Lower lobe of right lung (tissue), 2 donors: ENCODE measurements around the gene TRPC6. TPM values are rescaled to one million over a fixed set of nuclear protein-coding genes. Genes with fewer than 3 reads are reported as not detected.

ENCODE experiments used
- ATAC-seq, 2 donors: fragments of 200-7000 bp; cut with Tn5 transposase; one replicate each; pipeline ENCODE4 v1.9.1; 2020 to 2022; ENCODE audit warnings: mild to moderate bottlenecking in 2 of 2, moderate library complexity in 2 of 2
- DNase-seq: peaks from one replicate; pipeline ENCODE4 v3.0.0-alpha.2; 2020
- H3K27ac ChIP-seq: fragments of 200-600 bp; one replicate; pipeline ENCODE4 v1.8.0; 2022
- H3K27me3 ChIP-seq: fragments of 200-600 bp; one replicate; pipeline ENCODE4 v1.8.0; 2022; ENCODE audit warnings: low read depth
- H3K36me3 ChIP-seq: fragments of 200-600 bp; one replicate; pipeline ENCODE4 v1.8.0; 2022; ENCODE audit warnings: mild to moderate bottlenecking
- H3K4me1 ChIP-seq: fragments of 200-600 bp; one replicate; pipeline ENCODE4 v1.8.0; 2022
- H3K4me3 ChIP-seq: fragments of 200-600 bp; one replicate; pipeline ENCODE4 v1.8.0; 2022; ENCODE audit warnings: mild to moderate bottlenecking
- H3K9me3 ChIP-seq: fragments of 200-600 bp; one replicate; pipeline ENCODE4 v1.8.0; 2022
- CTCF ChIP-seq: fragments of 200-600 bp; IDR thresholded peaks from one replicate; pipeline ENCODE4 v1.8.0; 2022; ENCODE audit warnings: antibody characterized with exemption, mild to moderate bottlenecking
- intact Hi-C: fragments of 100-400 bp; cut with DNase I; formaldehyde crosslinking; loops from one replicate; pipeline ENCODE4 v1.11.0; 2022
- total RNA-seq: library from RNA; stranded (reverse); fragmentation: NEBNext Ultra II Directional; extraction: Animal tissue kit (Norgen Biotek cat#: 25700); gene quantifications from one replicate; pipeline ENCODE4 v1.2.1, GENCODE V29; 2021
- donor health status: DM: no; HTN: yes; CAD: no; lungs with severe emphysema.

Gene TRPC6
- total RNA-seq, 1 donor from 2014 or later: 13.9 TPM

DNA sequence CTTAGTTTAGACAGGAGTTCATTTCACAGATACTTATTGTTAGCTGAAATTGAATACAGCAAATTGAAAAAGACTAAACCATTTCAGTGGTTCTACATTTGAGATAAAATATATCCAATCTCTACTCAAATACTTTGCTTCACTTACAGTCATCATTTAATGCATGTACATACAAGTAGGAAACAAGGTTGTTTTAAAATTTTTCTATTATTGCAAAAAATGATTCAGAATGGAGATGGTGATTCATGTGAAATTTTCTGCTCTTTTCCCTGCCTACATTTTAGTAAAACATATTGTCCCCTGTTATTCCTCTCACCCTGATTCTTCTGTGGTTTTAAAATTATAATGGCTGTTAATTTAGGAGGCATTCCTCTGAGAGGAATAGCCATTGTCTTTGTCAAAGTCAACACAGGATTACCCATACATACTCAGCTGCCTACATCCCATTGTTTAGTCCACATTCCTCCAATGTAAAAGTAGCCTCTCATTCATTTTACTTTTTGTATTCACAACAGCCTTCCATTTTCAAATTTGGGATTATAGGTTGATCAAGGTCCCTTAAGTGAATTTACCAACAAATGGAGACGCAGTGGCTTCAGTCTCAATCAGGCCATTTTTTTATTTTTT, 60.1 kb downstream of the TRPC6 start:
- TF ChIP-seq CTCF: no peak
- no peak overlapping the region for H3K4me3 ChIP-seq
- no peaks in the 10 kb centered on the region for H3K4me1 ChIP-seq
- no peak for DNase-seq
- H3K27ac ChIP-seq: no peak overlapping the region
- H3K36me3 ChIP-seq: no peaks in the 10 kb centered on the region
- intact Hi-C loops: no loop called here
- no peak for ATAC-seq
- H3K9me3 ChIP-seq: no peaks in the 10 kb centered on the region
- H3K27me3 ChIP-seq: no peaks in the 10 kb centered on the region

- ATAC-seq: no peak
- no peak for DNase-seq
- H3K4me3 ChIP-seq: no peak overlapping the region
- intact Hi-C loops: no loop called here
- no peak for TF ChIP-seq CTCF
- H3K27me3 ChIP-seq: no peaks in the 10 kb centered on the region
- H3K27ac ChIP-seq: no peak overlapping the region
- no peaks in the 10 kb centered on the region for H3K4me1 ChIP-seq
- no peaks in the 10 kb centered on the region for H3K9me3 ChIP-seq
- H3K36me3 ChIP-seq: no peaks in the 10 kb centered on the region
These were observed 60.6 kb downstream of the TRPC6 start for GRCh38 chr11:101523193-101523592.

DNA sequence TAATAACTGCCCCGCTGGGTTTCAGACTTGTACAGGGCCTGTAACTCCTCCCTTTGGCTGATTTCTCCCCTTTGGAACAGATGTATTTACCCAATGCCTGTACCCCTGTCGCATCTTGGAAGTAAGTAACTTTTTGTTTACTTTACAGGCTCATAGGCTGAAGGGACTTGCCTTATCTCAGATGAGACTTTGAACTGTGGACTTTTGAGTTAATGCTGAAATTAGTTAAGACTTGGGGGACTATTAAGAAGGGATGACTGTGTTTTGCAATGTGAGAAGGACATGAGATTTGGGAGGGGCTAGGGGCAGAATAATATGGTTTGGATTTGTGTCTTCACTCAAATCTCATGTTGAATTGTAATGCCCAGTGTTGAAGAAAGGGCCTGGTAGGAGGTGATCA, 62.0 kb downstream of the TRPC6 start:
- intact Hi-C loops: no loop called here
- no peak overlapping the region for H3K27ac ChIP-seq
- H3K27me3 ChIP-seq: no peaks in the 10 kb centered on the region
- H3K36me3 ChIP-seq: no peaks in the 10 kb centered on the region
- TF ChIP-seq CTCF: no peak
- H3K4me3 ChIP-seq: no peak overlapping the region
- no peaks in the 10 kb centered on the region for H3K9me3 ChIP-seq
- DNase-seq (no peak), ATAC-seq (no peak)
- no peaks in the 10 kb centered on the region for H3K4me1 ChIP-seq

- no peak for TF ChIP-seq CTCF
- Histone ChIP-seq H3K36me3 (no peaks in the 10 kb centered on the region), H3K9me3 (no peaks in the 10 kb centered on the region), H3K4me3 (no peak overlapping the region), H3K27ac (no peak overlapping the region), H3K4me1 (no peaks in the 10 kb centered on the region), H3K27me3 (no peaks in the 10 kb centered on the region)
- intact Hi-C loops: no loop called here
- no peak for ATAC-seq
- DNase-seq: no peak
These were observed 67.3 kb downstream of the TRPC6 start for GRCh38 chr11:101516546-101516945.

DNA sequence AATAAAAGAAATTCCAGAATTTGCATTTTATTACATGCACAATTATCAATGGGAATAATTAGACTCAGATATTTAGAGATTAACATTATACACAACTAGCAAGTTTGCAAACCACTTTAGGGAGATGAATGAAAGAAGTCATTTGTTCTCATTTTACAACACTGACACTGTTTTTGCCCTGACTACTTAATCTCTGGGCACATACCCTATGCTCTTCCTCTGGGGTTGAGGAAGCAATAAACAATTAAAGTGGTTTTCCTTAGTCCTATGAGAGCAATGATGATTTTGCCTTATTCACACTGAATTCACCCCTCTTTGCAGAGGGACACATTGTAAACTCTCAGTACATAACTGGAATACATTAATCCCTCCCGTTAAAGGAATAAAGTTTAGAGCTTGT, 72.7 kb downstream of the TRPC6 start:
- Histone ChIP-seq H3K27ac (no peak overlapping the region), H3K36me3 (no peaks in the 10 kb centered on the region), H3K4me1 (no peaks in the 10 kb centered on the region), H3K27me3 (no peaks in the 10 kb centered on the region), H3K9me3 (no peaks in the 10 kb centered on the region), H3K4me3 (no peak overlapping the region)
- DNase-seq: no peak
- ATAC-seq: no peak
- intact Hi-C loops: no loop called here
- no peak for TF ChIP-seq CTCF
